Stimulated activated CD4-positive, alpha-beta T cell treated with anti-CD3 and anti-CD28 coated beads, TNF-alpha, amount 100 ng/mL, for 48 hours (primary cell): ENCODE results near the gene NDC1.

Experiments used
- DNase-seq, 3 donors: peaks; one replicate each; pipeline ENCODE4 v3.0.0-alpha.2; 2020; ENCODE audit warnings: low read depth in 3 of 3

Gene NDC1

DNA sequence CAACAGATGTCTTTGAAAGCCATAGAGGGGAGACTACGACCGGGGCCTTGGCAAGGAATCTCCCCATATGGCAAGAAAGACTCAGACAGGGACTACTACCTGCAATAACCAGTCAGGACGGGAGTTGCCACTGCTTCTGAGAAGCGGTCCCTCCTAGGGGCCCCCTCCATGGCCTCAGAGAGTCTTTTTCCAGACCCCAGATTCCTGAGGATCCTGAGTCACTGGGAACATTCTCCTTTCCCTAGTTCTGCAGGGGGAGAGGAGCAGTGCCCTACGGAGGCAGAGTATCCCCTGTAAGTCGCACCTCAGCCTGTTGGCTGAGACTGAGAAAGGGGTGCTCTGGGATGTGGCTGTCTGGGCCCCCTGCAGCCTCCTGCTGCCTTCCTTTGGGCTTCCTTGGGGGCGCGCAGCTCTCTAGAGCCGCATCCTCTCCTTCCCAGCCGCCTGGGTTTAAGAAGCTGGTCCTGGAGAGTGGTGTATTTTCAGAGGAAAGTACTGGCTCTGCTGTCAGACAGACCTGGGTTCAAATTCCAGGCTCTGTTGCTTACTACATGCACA lies 107.0 kb downstream of the NDC1 start:
- DNase-seq = no peak

DNA sequence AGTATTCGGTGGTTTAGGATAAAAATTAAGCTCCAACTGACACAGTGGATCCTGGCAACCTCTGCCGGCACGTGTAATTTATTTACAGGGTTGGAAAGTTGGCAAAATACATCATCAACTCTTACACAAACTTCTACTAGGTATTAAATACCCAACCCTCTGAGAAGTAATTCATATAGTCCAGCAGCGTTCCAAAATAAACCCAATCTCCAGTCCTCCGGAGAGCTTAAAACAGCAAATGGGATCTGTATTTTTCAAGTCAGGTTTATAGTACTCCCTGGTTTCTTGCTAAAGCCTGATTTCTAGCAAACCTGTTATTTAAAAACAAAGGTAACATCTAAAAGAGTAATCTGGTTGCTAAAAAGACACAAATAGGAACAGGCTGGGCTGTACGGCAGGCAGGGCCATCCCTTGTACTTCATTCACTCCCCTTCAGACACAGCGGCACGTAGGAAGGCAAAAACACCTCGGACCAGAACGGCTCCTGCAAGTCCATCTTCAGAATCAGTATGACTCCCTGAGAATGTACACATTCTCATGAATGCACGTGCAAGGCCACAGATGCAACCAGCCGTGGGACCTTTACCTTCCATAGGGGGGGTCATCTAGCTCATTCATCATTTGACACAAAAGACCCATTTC lies 107.8 kb downstream of the NDC1 start:
- no peak for DNase-seq

DNA sequence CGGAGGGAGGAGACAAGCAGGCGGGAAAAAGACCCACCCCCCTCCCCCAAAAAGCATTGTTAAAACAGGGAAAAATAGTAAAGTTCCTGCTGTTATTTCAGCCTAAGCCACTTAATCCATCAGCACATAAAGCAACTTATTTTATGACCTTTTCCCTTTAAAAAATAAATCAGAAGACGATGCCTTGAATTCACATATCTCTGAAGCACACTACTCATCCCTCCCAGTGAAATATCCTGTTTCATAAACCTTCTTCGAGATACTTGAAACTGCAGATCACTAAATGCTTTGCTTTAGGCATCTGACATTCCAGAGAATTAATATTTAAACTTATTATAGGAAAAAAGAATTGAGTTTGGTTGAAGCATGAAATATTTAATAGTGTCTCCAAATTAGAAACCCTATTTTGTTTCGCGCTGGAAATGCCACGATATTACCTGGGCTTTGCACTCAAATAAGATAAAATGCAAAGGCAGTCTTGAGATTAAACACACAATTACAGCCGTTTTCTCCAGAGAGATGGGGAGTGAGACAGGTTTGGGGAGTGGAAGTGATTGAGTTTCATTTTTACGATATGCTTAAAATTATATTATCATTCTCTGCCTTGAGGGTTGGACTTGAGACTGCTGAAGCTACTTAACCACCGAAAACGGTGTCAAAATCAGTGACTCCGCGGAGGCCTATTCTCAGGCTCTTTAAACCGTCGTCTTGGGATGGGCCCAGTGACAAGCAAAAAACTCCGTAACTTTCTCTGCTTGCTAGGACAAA lies 108.5 kb downstream of the NDC1 start:
- DNase-seq = no peak

DNA sequence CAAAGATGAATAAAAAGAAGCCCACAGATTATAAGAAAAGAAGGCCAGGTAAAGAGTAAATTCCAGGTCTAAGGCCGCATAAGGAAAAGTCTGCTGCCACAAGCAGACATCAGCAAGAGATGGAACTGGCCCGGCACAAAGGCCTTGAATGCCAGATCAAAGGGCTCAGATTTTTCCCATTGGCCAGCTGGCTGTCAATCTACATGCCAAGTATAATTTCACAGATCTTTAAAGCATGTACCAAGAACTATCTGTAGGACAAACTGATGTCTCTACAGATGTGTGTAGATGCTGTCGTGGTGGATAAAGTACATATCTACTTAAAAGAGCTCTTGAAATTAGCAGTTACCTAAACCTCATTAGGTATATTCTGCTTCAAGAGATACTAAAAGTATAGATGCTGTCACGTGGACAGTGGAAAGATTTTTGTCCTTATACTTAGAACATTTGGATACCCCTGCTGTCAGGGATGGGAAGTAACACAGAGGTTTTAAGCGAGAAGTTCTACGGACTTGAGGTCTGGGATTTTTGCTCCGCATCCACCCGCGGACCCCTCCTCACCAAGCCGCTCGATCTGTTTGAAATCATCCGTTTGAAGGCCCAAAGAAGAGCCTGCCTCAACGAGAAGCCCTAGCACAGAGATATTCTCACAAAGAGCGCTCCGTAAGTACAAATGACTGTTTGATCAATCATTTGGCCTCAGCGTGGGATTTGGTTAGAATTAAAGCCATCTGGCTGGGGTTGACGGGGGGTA lies 109.2 kb downstream of the NDC1 start:
- DNase-seq = no peak

DNA sequence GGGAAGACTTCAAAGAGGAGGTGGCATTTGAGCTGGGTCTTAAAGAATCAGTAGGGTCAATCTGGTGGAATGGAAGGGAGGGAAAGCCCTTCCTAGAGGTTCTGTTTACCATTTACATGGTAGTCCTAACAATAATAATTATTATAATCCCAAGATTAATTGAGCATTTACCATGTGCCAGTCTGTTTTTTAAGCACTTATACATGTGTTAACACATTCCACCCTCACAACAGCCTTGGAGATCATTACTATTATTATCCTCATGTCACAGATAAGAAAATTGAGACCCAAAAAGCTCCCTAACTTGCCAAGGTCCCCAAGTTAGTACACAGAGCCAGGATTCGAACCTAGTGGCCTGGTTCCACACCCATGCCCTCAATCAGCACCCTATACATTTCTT lies 109.9 kb downstream of the NDC1 start:
- DNase-seq = no peak

DNA sequence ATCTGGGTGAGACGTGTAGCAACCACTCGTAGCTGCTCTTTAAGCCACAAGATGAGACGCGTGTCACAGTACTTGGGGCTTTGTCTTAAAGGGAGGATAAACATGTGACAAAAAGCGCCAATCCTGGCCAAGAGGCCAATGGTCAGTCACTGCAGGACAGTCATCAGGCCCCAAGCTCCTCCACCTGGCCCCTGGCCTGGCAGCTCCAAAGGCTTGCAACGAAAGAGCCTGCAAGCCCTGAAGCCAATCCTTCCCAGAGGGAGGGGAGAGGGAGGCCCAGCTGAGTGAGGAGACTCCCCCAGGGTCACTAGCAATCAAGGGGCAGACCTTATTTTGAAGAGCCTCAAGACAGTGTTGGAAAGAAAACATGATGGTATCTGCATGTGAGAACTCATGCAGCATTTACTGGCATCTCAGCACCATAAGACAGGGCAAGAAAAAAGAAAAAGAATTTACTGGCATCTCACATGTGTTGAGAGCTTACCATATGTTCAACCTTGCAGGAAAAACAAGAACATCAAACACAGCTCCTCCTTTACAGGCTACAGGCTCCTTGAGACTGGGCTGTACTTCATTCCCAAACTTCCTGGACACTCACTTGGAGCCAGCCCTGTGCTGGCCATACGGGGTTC lies 110.5 kb downstream of the NDC1 start:
- DNase-seq = no peak

DNA sequence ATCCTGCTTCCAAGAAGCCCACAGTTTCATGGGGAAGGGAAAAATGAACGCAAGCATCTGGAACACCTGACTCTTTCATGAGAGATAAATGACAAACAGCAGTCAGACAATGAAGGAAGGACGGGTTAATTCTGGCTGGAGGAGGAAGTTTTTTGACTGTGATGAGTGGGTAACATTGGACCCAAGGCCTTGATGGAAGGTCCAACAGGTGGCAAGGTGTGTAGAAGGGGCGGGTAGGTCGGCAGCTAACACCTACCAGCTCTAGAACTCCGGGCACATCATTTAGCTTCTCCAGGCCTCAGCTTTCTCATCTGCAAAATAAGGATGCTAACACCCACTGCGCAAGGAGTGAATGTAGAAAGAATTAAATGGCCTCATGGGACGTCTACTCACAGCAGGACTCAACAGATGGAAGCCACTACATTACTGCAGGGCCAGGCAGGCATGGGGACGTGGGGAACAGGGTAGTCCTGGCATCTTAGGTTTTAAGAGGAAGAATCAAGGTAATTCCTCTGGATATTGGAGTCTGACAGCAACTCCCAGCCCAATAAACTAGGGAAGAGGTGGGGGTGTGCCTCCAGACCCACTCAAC lies 112.0 kb downstream of the NDC1 start:
- DNase-seq = no peak

DNA sequence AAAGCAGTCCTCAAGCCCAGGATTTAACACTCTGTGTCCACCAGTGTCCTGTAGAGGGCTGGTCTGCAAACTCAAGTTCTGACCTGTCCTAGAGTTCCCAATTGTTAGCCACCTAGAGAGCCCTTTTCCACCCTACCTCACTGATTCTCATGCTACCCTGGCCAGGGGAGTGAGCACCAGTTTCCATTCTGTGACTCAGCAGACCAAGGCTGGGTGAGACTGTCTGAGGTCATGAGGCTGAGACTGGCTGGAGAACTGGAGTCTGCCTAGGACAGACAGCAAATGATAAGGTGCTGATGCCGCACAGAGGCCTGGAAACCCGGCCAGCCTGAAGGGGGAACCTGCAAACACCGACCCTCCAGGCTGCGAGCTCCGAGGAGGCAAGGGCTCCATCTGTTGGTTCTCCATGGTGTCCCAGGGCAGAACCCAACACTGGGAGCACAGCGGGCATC lies 112.8 kb downstream of the NDC1 start:
- DNase-seq = no peak

DNA sequence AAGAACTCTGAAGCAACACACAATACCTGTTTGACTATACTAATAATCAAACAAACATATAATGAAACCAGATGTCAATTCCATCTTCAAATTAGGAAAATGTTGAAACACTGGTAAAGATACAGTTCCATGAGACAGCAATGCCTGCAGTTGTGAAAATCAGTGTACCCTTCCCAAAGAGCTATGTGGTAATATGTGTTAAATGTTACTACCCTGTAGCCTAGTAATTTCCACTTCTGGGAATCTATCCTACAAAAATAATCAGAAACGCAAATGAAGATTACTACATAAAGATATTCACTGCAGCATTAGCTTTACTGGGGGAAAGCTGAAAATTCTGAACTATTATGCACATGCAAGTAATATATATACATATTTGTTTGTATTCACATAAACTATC lies 116.1 kb downstream of the NDC1 start:
- no peak for DNase-seq

DNA sequence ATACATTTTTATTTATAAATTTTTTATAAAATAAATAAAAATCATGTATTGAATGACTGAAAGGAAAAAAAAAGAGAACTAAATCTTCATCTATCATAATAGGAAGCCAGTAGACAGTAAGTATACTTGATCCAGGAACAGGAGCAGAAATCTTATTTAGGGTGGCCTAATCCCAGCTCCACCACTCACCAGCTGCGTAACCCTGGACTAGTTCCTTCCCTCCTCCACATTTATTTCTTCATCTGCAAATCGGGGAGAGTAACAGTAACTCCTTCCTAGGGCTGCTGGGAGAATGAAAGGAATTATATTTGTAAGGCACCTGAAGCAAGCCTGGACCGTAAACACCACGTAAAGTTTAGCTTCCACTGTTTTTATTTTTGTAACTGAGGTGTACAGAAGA lies 117.0 kb downstream of the NDC1 start:
- DNase-seq = no peak

DNA sequence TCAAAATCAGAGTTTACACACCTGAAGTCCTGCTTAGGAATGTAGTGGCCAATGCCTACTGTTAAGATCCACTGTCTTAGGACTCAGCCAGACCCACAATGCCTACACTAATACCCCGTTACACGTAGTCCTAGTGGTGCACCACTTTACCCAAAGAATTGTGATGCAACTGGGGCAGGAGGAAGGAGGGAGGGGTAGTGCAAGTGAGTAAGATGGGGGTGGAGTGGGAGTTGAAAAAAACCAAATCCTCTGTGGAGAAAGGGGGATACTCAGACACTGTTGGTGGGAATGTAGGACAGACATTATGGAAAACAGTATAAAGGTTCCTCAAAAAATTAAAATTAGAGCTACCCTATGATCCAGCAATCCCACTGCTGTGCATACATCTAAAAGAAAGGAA lies 118.6 kb downstream of the NDC1 start:
- no peak for DNase-seq

DNA sequence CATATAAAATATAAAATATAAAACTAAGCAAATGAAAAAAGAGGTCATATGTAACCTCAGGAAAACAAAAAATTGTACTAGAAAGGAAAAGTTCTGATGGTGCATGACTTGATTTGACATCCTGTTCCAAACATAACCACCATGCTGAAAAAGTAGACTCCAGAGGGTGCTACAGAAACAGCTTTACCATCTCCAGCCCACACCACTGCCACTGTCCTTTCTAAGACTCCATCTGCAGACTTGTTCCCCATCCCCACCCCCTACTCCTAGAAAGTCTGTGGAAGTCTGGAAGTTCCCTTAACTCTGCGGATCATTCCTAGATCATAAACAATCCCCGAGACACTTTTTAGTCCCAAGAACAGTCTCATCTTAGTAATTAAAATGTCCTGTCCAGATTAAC lies 119.7 kb downstream of the NDC1 start:
- no peak for DNase-seq

DNA sequence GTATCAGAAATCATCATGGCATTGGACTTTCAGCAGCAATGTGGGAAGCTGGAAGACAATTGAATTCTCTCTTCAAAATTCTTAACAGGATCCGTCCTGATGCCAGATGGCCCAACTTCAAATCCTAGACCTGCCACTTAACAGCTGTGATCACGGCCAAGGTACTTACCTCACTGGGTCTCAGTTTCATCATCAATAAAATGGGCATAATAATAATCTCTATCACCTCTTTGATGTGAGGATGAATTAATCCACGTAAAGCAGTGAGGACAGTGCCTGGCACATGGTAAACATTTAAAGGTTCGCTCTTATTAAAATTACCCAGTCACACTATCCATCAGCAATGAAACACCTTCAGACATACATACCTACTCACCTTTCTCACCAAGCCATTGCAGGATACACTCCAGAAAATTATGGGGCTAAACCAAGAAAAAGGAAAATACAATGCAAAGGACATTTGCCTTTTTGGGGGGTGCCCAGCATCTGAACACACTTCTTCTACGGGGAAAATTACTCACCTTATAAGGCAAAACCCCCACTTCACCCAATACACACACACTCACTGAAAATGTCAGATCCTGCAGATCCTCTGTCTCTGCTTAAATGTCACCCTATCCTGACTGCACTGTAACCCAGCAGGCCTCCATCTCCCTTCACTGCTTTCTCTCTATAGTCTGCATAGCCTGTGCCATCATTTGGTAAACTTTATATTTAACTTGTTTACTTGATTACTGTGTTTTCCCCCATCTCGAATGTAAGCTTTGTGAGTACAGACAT lies 120.9 kb downstream of the NDC1 start:
- DNase-seq = no peak

DNA sequence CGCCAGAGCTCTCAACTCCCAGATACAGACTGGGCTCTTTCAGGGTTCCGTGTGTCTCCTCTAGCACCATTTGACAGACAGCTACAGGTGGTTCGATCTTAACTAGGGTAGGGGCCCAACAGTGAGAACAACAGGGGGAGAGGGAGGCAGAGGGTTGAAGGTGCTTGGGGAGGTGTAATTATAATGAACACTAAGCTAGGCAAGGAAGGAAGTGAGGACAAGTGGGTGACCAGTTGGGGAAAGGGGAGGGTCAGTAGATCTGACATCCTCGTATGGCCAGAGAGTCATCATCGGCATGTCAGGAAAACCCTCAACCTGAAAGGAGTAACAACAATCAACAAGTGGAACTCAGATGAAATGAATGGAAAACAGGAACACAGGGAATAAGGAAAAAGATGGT lies 121.9 kb downstream of the NDC1 start:
- DNase-seq = no peak

DNA sequence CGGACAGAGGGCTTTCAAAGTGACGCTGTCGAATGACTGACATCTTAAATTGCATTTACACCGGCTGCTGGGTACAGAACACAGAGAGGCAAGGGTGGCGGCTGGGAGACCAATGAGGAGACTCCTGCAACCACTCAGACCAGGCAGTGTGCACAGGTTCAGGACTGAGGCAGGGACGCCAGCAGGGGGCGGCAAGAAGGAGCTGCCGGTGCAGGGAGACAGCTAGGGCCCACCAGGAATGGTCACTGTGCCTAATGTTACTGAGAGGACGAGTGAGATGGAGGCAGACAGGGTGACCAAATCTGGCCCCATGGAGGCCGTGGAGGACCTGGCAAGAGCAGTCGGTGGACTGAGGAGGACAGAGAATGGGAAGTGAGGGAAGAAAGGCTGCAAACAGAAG lies 122.6 kb downstream of the NDC1 start:
- no peak for DNase-seq
